ENCODE results near the gene ADAMTS13. TPM values are rescaled to one million over a fixed set of nuclear protein-coding genes. Genes with fewer than 3 reads are reported as not detected.

Gene ADAMTS13
- total RNA-seq, 6 experiments from 2014 or later, result 8.1 to 27.7 (median 11.3) TPM

GRCh38 chr9:133457748-133458147 lies 35.6 kb downstream of the ADAMTS13 start:
- Histone ChIP-seq H3K36me3 (no peaks in the 10 kb centered on the region), H3K27me3 (no peaks in the 10 kb centered on the region), H3K27ac (no peak overlapping the region), H3K4me3 (no peak overlapping the region), H3K9me3 (no peaks in the 10 kb centered on the region), H3K4me1 (peaks cover 0 to 22% (median 6%) of the 10 kb centered on the region in 4 donors)
- intact Hi-C loops (cut with DNase I), result no loop called here
- TF ChIP-seq POLR2A (IDR thresholded peaks at IDR 0.05) (no peak), CTCF (IDR thresholded peaks at IDR 0.05) (no peak)
- ATAC-seq (no peak), DNase-seq (no peak)
- WGBS (ENCODE audit: insufficient coverage, low coverage, low lambda C conversion rate, missing lambda C conversion rate), result no CpG with 5 or more reads among the region's 11 CpGs

GRCh38 chr9:133458643-133459312 lies 36.6 kb downstream of the ADAMTS13 start:
- DNase-seq, result peak in 1 of 3 donors; percentile 51
- ATAC-seq, result no peak
- Histone ChIP-seq H3K9me3 (no peaks in the 10 kb centered on the region), H3K4me3 (peak overlapping the region in 1 of 3 donors; percentile 79), H3K36me3 (no peaks in the 10 kb centered on the region), H3K4me1 (peaks cover 0 to 22% (median 6%) of the 10 kb centered on the region in 4 donors), H3K27ac (peak overlapping the region in 1 of 3 donors; percentile 98), H3K27me3 (no peaks in the 10 kb centered on the region)
- 74% methylated on average over 4 of the region's 16 CpGs for whole genome bisulfite sequencing (ENCODE audit: insufficient coverage, low coverage, low lambda C conversion rate, missing lambda C conversion rate)
- intact Hi-C loops (cut with DNase I), result no loop called here
- TF ChIP-seq POLR2A (IDR thresholded peaks at IDR 0.05) (no peak), CTCF (IDR thresholded peaks at IDR 0.05) (no peak)

- H3K36me3 ChIP-seq, result no peaks in the 10 kb centered on the region
- ATAC-seq, result peak; percentile 87 to 92 (median 88)
- H3K4me3 ChIP-seq, result peak within 1 kb of the TSS; percentile 43 to 79 (median 72)
- intact Hi-C loops (cut with DNase I), result no loop called here
- H3K27me3 ChIP-seq, result no peaks in the 10 kb centered on the region
- peak within 1 kb of the TSS; percentile 79 to 99 (median 98) for H3K27ac ChIP-seq
- peaks cover 0 to 22% (median 6%) of the 10 kb centered on the region in 4 donors for H3K4me1 ChIP-seq
- TF ChIP-seq POLR2A (IDR thresholded peaks at IDR 0.05), result peak; percentile 87
- TF ChIP-seq CTCF (IDR thresholded peaks at IDR 0.05), result peak in 1 of 4 donors; percentile 2
- H3K9me3 ChIP-seq, result no peaks in the 10 kb centered on the region
- WGBS (ENCODE audit: insufficient coverage, low coverage, low lambda C conversion rate, missing lambda C conversion rate), result 0% methylated on average over 6 of the region's 86 CpGs
- DNase-seq, result peak; percentile 99
These were observed 37.6 kb downstream of the ADAMTS13 start, which contains the start of gene CACFD1 for GRCh38 chr9:133459476-133460404. TSS of gene CACFD1 (plus strand) at chr9:133459978. CDS start at chr9:133460067, 89 bp downstream.

GRCh38 chr9:133460405-133461175 lies 38.4 kb downstream of the ADAMTS13 start:
- DNase-seq, result peak; percentile 90 to 96 (median 95)
- 9% methylated on average over 14 of the region's 30 CpGs for WGBS (ENCODE audit: insufficient coverage, low coverage, low lambda C conversion rate, missing lambda C conversion rate)
- peak; percentile 57 to 71 (median 64) for ATAC-seq
- peaks cover 0 to 7% (median under 1%) of the 10 kb centered on the region in 4 donors for H3K36me3 ChIP-seq
- intact Hi-C loops (cut with DNase I), result no loop called here
- no peaks in the 10 kb centered on the region for H3K9me3 ChIP-seq
- H3K4me1 ChIP-seq, result peaks cover 0 to 22% (median 6%) of the 10 kb centered on the region in 4 donors
- peak overlapping the region; percentile 43 to 79 (median 72) for H3K4me3 ChIP-seq
- H3K27me3 ChIP-seq, result no peaks in the 10 kb centered on the region
- TF ChIP-seq POLR2A (IDR thresholded peaks at IDR 0.05) (peak; percentile 76), CTCF (IDR thresholded peaks at IDR 0.05) (no peak)
- H3K27ac ChIP-seq, result peak overlapping the region; percentile 79 to 99 (median 98)
